H1 (cell line): ENCODE results near the gene IYD. TPM values are rescaled to one million over a fixed set of nuclear protein-coding genes. Genes with fewer than 3 reads are reported as not detected.
"Not testable (repeated sequence)": the region's sequence is repeated elsewhere in the genome, so short reads cannot be mapped to it uniquely, and the experiment has no call there.

Experiments used
- CTCF ChIA-PET: fragments of 300-600 bp; sonication (Branson Sonifier 250); formaldehyde crosslinking; loops from one replicate; lab custom pipeline; 2021; ENCODE audit not compliant: partially characterized antibody; lab: Charles Lee
- POLR2A ChIA-PET: fragments of 300-600 bp; sonication (Branson Sonifier 250); formaldehyde crosslinking; loops from one replicate; lab custom pipeline; 2021; ENCODE audit warnings: inconsistent platforms; ENCODE audit not compliant: partially characterized antibody; lab: Charles Lee
- DNase-seq, 2 experiments: peaks; one replicate each; pipeline versions ENCODE4 v3.0.0 to v3.0.0-alpha.2; 2010 to 2022; ENCODE audit warnings: low spot score in 2 of 2, low read depth in 1 of 2, mixed read lengths in 1 of 2
- FAIRE-seq: peaks from 2 replicates; lab custom pipeline; 2011; peaks lifted over from hg19 to GRCh38; lab: Jason Lieb, UNC
- H2AFZ ChIP-seq: 2 replicates; pipeline ENCODE4 v1.8.1; 2012; ENCODE audit warnings: low read length, inconsistent platforms
- H2AK5ac ChIP-seq: 2 replicates; pipeline ENCODE4 v1.6.1; 2013; ENCODE audit warnings: low read depth, low read length
- H2BK120ac ChIP-seq: replicated peaks from 2 replicates; pipeline ENCODE3; 2013; ENCODE audit warnings: low read depth, low read length, inconsistent platforms
- H2BK12ac ChIP-seq: 2 replicates; pipeline ENCODE4 v1.6.1; 2013; ENCODE audit warnings: low read depth, low read length
- H2BK15ac ChIP-seq: 2 replicates; pipeline ENCODE4 v1.6.1; 2013; ENCODE audit warnings: low read length
- H2BK20ac ChIP-seq: 2 replicates; pipeline ENCODE4 v1.6.1; 2013; ENCODE audit warnings: low read length
- H2BK5ac ChIP-seq: 2 replicates; pipeline ENCODE4 v1.6.1; 2013; ENCODE audit warnings: low read depth, low read length
- H3K14ac ChIP-seq: 2 replicates; pipeline ENCODE4 v1.6.1; 2013; ENCODE audit warnings: inconsistent platforms; ENCODE audit not compliant: insufficient read length
- H3K18ac ChIP-seq: 2 replicates; pipeline ENCODE4 v1.6.1; 2013; ENCODE audit warnings: low read length; ENCODE audit errors: extremely low read depth
- H3K23ac ChIP-seq: 2 replicates; pipeline ENCODE4 v1.6.1; 2013; ENCODE audit warnings: inconsistent platforms; ENCODE audit not compliant: insufficient read length
- H3K23me2 ChIP-seq: 2 replicates; pipeline ENCODE4 v1.6.1; 2013; ENCODE audit warnings: low read depth, low read length
- H3K27ac ChIP-seq: 2 replicates; pipeline ENCODE4 v1.6.1; 2011; ENCODE audit warnings: low read depth, low read length, inconsistent platforms
- H3K27me3 ChIP-seq, 4 experiments: replicated peaks in 1 of 4; 1 replicate in 1 of 4; 2 replicates in 3 of 4; pipeline versions ENCODE4 v1.6.1 to v1.8.1; 2011 to 2013; ENCODE audit warnings: low read length in 3 of 4, mild to moderate bottlenecking in 3 of 4, inconsistent platforms in 2 of 4, mixed read lengths in 2 of 4, moderate library complexity in 1 of 4; ENCODE audit not compliant: control insufficient read depth in 3 of 4, insufficient read depth in 3 of 4; ENCODE audit errors: extremely low read depth in 1 of 4
- H3K36me3 ChIP-seq, 4 experiments: 2 replicates each; pipeline versions ENCODE4 v1.6.1 to v1.8.1; 2011 to 2013; ENCODE audit warnings: mild to moderate bottlenecking in 4 of 4, low read length in 3 of 4, moderate library complexity in 2 of 4, control low read depth in 1 of 4, inconsistent platforms in 1 of 4; ENCODE audit not compliant: insufficient read depth in 4 of 4, control insufficient read depth in 2 of 4
- H3K4ac ChIP-seq: replicated peaks from 2 replicates; pipeline ENCODE3; 2013; ENCODE audit warnings: low read length, low read depth, mixed read lengths, inconsistent platforms; ENCODE audit not compliant: insufficient read length
- H3K4me1 ChIP-seq, 4 experiments: replicated peaks in 1 of 4; 1 replicate in 1 of 4; 2 replicates in 3 of 4; pipeline versions ENCODE4 v1.6.1 to v1.8.1; 2011 to 2013; ENCODE audit warnings: low read length in 3 of 4, inconsistent platforms in 2 of 4, mixed read lengths in 1 of 4; ENCODE audit not compliant: insufficient read depth in 4 of 4, control insufficient read depth in 3 of 4
- H3K4me2 ChIP-seq, 2 experiments: 2 replicates each; pipeline versions ENCODE4 v1.6.1 to v1.8.1; 2011 to 2013; ENCODE audit warnings: low read depth in 2 of 2, low read length in 2 of 2, control low read depth in 1 of 2, inconsistent platforms in 1 of 2, mild to moderate bottlenecking in 1 of 2; ENCODE audit not compliant: insufficient read depth in 1 of 2
- H3K4me3 ChIP-seq, 4 experiments: fragments of 200-600, 300-600 bp in 1 of 4; sonication (generic), shearing (Covaris generic), sonication (Bioruptor Twin) in 1 of 4; 2 replicates each; pipeline versions ENCODE4 v1.5.1 to v1.8.1; 2011 to 2016; ENCODE audit warnings: low read length in 4 of 4, low read depth in 3 of 4, control low read depth in 2 of 4, inconsistent platforms in 2 of 4, mild to moderate bottlenecking in 2 of 4, mixed read lengths in 1 of 4, moderate library complexity in 1 of 4; ENCODE audit not compliant: insufficient read depth in 2 of 4; ENCODE audit errors: extremely low read depth in 1 of 4
- H3K56ac ChIP-seq: replicated peaks from 2 replicates; pipeline ENCODE3; 2013; ENCODE audit warnings: low read depth, mild to moderate bottlenecking, mixed read lengths, low read length, inconsistent platforms; ENCODE audit not compliant: insufficient read length
- H3K79me1 ChIP-seq: 2 replicates; pipeline ENCODE4 v1.6.1; 2013; ENCODE audit warnings: low read depth, low read length, control low read depth
- H3K79me2 ChIP-seq, 2 experiments: 2 replicates each; pipeline versions ENCODE4 v1.6.1 to v1.8.1; 2012 to 2013; ENCODE audit warnings: low read length in 2 of 2, mild to moderate bottlenecking in 2 of 2, inconsistent platforms in 1 of 2; ENCODE audit not compliant: insufficient read depth in 2 of 2, control insufficient read depth in 1 of 2
- H3K9ac ChIP-seq, 4 experiments: replicated peaks in 1 of 4; 1 replicate in 1 of 4; 2 replicates in 3 of 4; pipeline versions ENCODE4 v1.6.1 to v1.8.1; 2011 to 2013; ENCODE audit warnings: low read depth in 3 of 4, low read length in 3 of 4, control low read depth in 2 of 4, mild to moderate bottlenecking in 2 of 4, moderate library complexity in 2 of 4, inconsistent platforms in 1 of 4; ENCODE audit errors: extremely low read depth in 1 of 4
- H3K9me3 ChIP-seq, 2 experiments: 2 replicates each; pipeline versions ENCODE4 v1.6.1 to v1.8.1; 2012 to 2013; ENCODE audit warnings: mild to moderate bottlenecking in 2 of 2, moderate library complexity in 2 of 2, control low read depth in 1 of 2, inconsistent platforms in 1 of 2, low read depth in 1 of 2, low read length in 1 of 2, mixed read lengths in 1 of 2; ENCODE audit not compliant: insufficient read depth in 2 of 2
- H4K20me1 ChIP-seq, 2 experiments: replicated peaks in 1 of 2; 2 replicates each; pipeline versions ENCODE3 to v1.8.1; 2011 to 2013; ENCODE audit warnings: inconsistent platforms in 2 of 2, low read length in 2 of 2, mild to moderate bottlenecking in 1 of 2; ENCODE audit not compliant: insufficient read depth in 2 of 2, control insufficient read depth in 1 of 2
- H4K5ac ChIP-seq: 2 replicates; pipeline ENCODE4 v1.6.1; 2013; ENCODE audit warnings: low read length, low read depth, mixed read lengths, inconsistent platforms; ENCODE audit not compliant: insufficient read length
- H4K8ac ChIP-seq: 2 replicates; pipeline ENCODE4 v1.8.0; 2013; ENCODE audit warnings: mild to moderate bottlenecking, moderate library complexity, low read length, inconsistent platforms; ENCODE audit not compliant: insufficient read depth; ENCODE audit errors: extremely low read depth
- H4K91ac ChIP-seq: replicated peaks from 2 replicates; pipeline ENCODE3; 2013; ENCODE audit warnings: low read length, mixed read lengths, inconsistent platforms; ENCODE audit not compliant: insufficient read length
- WGBS, 2 experiments: shearing (Covaris generic) in 1 of 2; methylation state at CpG; one replicate each; pipeline versions ENCODE4 v1.1.6 to v1.1.7; 2013 to 2015; ENCODE audit warnings: low lambda C conversion rate in 2 of 2, mixed read lengths in 2 of 2, inconsistent platforms in 1 of 2, low coverage in 1 of 2, missing lambda C conversion rate in 1 of 2; ENCODE audit not compliant: insufficient replicate concordance in 2 of 2, insufficient coverage in 1 of 2, insufficient read length in 1 of 2; ENCODE audit errors: extremely low coverage in 1 of 2, missing lambda C conversion rate in 1 of 2; 5-methylcytosine and 5-hydroxymethylcytosine counted together
- polyA plus RNA-seq, 7 experiments: library from polyadenylated mRNA; depleted of rRNA in 3 of 7; stranded (reverse) in 5 of 7; unstranded in 2 of 7; fragments of >200 nt in 5 of 7; fragments of 200-250 nt in 2 of 7; gene quantifications; 1 replicate in 5 of 7; 2 replicates in 1 of 7; 4 replicates in 1 of 7; pipeline versions ENCODE4 v1.2.1 to v1.2.3, GENCODE V29; 2011 to 2013; ENCODE audit warnings: missing spikeins in 2 of 7, mixed read lengths in 2 of 7
- total RNA-seq: library from RNA; stranded (reverse); fragmentation: NEBNext Ultra II Directional; extraction: Animal tissue kit (Norgen Biotek cat#: 25700); gene quantifications from 2 replicates; pipeline ENCODE4 v1.2.1, GENCODE V29; 2021

IYD gene
- total and polyA plus RNA-seq, 2 of the 8 experiments (the other 6 are each of a cell fraction or from before 2014, with no cell fraction given), result not detected

DNA sequence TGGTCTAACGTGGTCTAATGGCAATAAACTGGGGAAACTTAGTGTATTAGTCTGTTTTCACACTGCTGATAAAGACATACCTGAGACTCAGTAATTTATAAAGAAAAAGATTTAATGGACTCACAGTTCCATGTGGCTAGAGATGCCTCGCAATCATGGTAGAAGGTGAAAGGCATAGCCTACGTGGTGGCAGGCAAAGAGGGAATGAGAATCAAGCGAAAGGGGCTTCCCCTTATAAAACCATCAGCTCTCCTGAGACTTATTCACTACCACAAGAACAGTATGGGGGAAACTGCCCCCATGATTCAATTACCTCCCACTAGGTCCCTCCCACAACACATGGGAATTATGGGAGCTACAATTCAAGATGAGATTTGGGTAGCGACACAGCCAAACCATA lies 5.5 kb downstream of the IYD start:
- H3K4me2 ChIP-seq, H2BK5ac ChIP-seq, H3K56ac ChIP-seq, FAIRE-seq, H4K5ac ChIP-seq, H3K9me3 ChIP-seq, H3K4me3 ChIP-seq, H4K91ac ChIP-seq, H2BK20ac ChIP-seq, H3K27me3 ChIP-seq, POLR2A ChIA-PET, H4K20me1 ChIP-seq, H3K79me1 ChIP-seq, H4K8ac ChIP-seq, H2BK120ac ChIP-seq, H2AFZ ChIP-seq, H3K14ac ChIP-seq, H3K18ac ChIP-seq, H2BK12ac ChIP-seq, H2AK5ac ChIP-seq, DNase-seq, H3K9ac ChIP-seq, H3K79me2 ChIP-seq, H3K4ac ChIP-seq, H2BK15ac ChIP-seq, H3K23me2 ChIP-seq, H3K4me1 ChIP-seq, H3K36me3 ChIP-seq, H3K27ac ChIP-seq, H3K23ac ChIP-seq: not testable (repeated sequence)
- CTCF ChIA-PET, result interaction anchor here (1.4 to 2.1 kb wide), 2 partner anchors 18 to 22 kb away, joined by 6 read pairs; no protein-coding TSS in a partner anchor
- WGBS, 2 experiments, result 57% methylated on average over 5 of the region's 5 CpGs; no CpG with 5 or more reads in 1 of the 2 experiments
